Amygdala (tissue), 56 donors: Measurements from ENCODE around the gene NTRK2.
A peak's percentile ranks its signal among the peaks of the same experiment; 100 is the strongest.

ENCODE experiments used
- DNase-seq, 56 donors: peaks; one replicate each; lab custom pipeline; 2025; lab: John Stamatoyannopoulos, UW

NTRK2 gene

GRCh38 chr9:84773022-84773421, 103.5 kb downstream of the NTRK2 start:
- DNase-seq = no peak

- peak in 1 of 56 donors; percentile 30 for DNase-seq
These were observed 105.6 kb downstream of the NTRK2 start for GRCh38 chr9:84775056-84775643.

- DNase-seq = peak in 14 of 56 donors; percentile 6 to 49 (median 28)
These were observed 109.0 kb downstream of the NTRK2 start for GRCh38 chr9:84778570-84778969.

- DNase-seq = no peak
These were observed 110.4 kb downstream of the NTRK2 start for GRCh38 chr9:84779883-84780282.

- no peak for DNase-seq
These were observed 110.9 kb downstream of the NTRK2 start for GRCh38 chr9:84780385-84780784.

- peak in 1 of 56 donors; percentile 12 for DNase-seq
These were observed 111.9 kb downstream of the NTRK2 start for GRCh38 chr9:84781458-84781857.

- DNase-seq = no peak
These were observed 112.7 kb downstream of the NTRK2 start for GRCh38 chr9:84781931-84782866.

- DNase-seq = peak in 7 of 56 donors; percentile 4 to 43 (median 19)
These were observed 116.4 kb downstream of the NTRK2 start for GRCh38 chr9:84785792-84786547.

GRCh38 chr9:84788803-84789462, 119.4 kb downstream of the NTRK2 start:
- DNase-seq = no peak

- DNase-seq = no peak
These were observed 119.9 kb downstream of the NTRK2 start for GRCh38 chr9:84789463-84789830.

- no peak for DNase-seq
These were observed 122.1 kb downstream of the NTRK2 start for GRCh38 chr9:84791643-84792042.

GRCh38 chr9:84793251-84793650, 123.7 kb downstream of the NTRK2 start:
- no peak for DNase-seq

- DNase-seq = peak in 9 of 56 donors; percentile 8 to 37 (median 17)
These were observed 125.6 kb downstream of the NTRK2 start for GRCh38 chr9:84794981-84795637.

- no peak for DNase-seq
These were observed 126.9 kb downstream of the NTRK2 start for GRCh38 chr9:84796404-84796803.

GRCh38 chr9:84799251-84799650, 129.7 kb downstream of the NTRK2 start:
- no peak for DNase-seq

- DNase-seq = no peak
These were observed 135.6 kb downstream of the NTRK2 start for GRCh38 chr9:84804951-84805694.

GRCh38 chr9:84807431-84807830, 137.9 kb downstream of the NTRK2 start:
- no peak for DNase-seq

- DNase-seq = peak in 1 of 56 donors; percentile 6
These were observed 138.4 kb downstream of the NTRK2 start for GRCh38 chr9:84807870-84808390.

GRCh38 chr9:84808416-84808815, 138.9 kb downstream of the NTRK2 start:
- no peak for DNase-seq
